Activated T-cell treated with anti-CD3 and anti-CD28 coated beads for 1 hour (primary cell): ENCODE results near the gene ULK3.
A peak's percentile ranks its signal among the peaks of the same experiment; 100 is the strongest.
"Not testable (repeated sequence)": the region's sequence is repeated elsewhere in the genome, so short reads cannot be mapped to it uniquely, and the experiment has no call there.

ENCODE experiments used
- DNase-seq: peaks from one replicate; pipeline ENCODE4 v3.0.0-alpha.2; 2020; ENCODE audit warnings: low read depth

The ULK3 gene, protein sequence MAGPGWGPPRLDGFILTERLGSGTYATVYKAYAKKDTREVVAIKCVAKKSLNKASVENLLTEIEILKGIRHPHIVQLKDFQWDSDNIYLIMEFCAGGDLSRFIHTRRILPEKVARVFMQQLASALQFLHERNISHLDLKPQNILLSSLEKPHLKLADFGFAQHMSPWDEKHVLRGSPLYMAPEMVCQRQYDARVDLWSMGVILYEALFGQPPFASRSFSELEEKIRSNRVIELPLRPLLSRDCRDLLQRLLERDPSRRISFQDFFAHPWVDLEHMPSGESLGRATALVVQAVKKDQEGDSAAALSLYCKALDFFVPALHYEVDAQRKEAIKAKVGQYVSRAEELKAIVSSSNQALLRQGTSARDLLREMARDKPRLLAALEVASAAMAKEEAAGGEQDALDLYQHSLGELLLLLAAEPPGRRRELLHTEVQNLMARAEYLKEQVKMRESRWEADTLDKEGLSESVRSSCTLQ

DNA sequence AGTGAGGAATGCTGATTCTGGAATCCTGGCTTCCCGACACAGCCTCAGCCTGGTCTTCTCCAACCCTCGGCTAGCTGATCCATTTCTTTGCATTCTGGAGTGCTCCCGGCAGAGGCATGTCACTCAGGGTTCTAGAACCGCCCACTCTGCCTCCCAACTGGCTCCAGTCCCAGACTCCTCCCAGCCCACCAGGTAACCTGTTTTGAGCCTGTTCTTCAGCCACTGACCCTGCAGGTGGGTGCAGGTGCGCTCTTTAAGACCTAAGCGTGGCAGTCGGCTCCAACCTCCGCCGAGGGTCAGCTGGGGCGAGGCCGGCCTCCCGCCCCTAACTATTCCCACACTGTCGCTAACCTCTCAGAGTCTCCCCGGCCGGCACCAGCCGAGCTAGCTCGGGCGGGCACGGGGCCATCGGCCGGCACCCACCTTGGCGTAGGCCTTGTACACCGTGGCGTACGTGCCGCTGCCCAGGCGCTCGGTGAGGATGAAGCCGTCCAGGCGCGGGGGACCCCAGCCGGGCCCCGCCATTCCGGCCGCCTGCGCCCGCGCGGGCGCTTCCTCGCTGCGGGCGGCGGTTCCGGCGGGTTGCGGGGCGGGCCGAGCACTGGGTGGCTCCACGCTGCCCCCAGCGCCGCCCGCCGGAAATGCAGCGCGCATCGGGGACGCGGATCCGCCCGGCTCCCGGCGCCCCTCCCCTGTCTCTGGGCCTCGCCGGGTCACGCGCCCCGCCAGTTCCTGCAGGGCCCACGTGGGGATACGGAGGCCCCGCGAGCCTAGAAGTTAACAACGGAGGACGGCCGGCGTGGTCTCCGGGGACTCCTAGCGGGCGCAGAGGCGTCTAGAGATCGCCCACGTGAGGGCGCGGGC lies at the start of gene ULK3:
Gene ULK3 (minus strand): TSS at position 576 of the 864 bp plus-strand sequence. CDS start 51 bp downstream, at position 525.
- DNase-seq: peak; percentile 91

DNA sequence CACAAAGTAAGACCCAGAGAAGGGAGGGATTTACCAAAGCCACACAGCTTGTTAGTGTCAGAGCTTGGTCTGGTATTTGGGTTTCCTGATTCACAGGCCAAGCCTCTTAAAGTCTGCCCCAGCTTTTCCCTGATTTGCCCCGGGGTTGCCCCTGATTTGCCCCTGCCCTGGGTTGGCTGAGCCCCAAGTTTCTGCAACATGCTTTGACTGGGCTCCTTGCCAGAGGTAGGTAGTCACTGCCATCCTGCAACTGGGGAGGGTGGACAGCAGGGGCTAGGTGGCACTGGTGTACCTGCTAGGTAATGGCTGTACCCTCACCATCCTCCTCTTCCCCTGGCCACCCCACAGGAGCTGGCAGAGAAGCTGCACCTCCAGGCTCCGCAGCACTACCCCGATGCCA lies 49.4 kb upstream of the ULK3 start:
- DNase-seq: no peak

DNA sequence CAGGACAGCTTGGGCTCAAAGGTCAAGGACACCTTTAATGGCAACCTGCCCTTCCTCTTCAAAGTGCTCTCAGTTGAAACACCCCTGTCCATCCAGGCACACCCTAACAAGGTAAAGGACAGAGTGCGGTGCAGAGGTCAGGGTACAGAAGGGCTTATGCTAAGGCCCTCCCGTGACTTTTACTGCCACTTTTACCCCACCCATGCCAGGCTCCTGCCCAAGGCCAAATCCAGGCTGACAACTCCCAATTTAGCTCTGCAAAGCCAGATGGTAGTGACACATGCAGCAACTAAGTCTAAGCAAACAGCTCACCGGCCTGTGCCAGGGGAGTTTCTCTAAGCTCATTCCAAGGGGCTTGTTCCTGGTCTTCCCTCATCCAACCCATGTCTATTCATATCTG lies 48.5 kb upstream of the ULK3 start:
- no peak for DNase-seq

DNA sequence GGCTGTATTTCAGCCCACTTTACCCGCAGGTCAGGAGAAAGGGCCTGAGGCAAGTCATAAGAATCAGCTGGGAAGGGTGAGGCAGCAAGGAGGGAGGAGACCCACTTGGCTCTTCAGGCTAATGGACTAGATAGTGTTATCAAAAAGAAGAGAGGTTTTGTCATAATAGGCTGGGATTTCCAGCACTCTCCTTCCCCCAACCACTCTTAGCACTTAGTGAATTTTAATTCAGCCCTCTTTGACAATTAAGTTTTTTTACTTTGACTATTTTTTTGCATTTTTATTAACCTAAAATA lies 47.7 kb upstream of the ULK3 start:
- no peak for DNase-seq

DNA sequence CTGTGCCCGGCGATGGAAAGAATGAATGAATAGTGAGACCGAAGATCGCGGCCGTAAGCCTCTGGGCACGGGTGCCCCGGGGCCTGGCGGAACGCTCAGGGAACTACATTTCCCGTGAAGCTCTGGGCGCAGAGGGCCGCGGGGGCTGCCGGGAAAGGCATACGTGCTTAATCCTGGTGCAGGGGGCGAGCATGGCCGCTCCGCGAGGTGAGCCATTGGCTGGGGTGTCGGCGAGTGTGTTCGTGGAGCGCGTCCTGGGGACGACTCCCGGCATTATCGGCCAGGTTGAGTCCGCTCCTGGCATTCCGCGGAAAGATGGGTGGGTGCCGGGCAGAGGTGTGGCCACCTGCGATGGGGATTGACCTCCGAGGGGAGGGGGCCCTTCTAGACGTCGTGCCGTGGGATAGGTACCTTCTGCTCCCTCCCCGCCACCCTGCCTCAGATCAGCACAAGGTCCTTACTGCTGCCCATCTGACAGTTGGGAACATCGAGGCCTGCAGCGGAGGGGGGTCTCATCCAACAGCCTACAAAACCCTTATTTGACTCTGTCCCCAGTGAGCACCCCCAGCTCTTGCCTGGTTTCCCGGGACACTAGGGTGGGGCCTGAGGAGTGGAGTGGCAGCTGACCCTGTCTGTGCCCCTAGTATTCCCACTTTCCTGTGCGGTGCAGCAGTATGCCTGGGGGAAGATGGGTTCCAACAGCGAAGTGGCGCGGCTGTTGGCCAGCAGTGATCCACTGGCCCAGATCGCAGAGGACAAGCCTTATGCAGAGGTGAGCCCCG lies 47.1 kb upstream of the ULK3 start, which contains the start of gene MPI:
Gene MPI (plus strand): TSS at position 160 of the 782 bp plus-strand sequence. CDS start 32 bp downstream, at position 192.
- peak; percentile 73 for DNase-seq

DNA sequence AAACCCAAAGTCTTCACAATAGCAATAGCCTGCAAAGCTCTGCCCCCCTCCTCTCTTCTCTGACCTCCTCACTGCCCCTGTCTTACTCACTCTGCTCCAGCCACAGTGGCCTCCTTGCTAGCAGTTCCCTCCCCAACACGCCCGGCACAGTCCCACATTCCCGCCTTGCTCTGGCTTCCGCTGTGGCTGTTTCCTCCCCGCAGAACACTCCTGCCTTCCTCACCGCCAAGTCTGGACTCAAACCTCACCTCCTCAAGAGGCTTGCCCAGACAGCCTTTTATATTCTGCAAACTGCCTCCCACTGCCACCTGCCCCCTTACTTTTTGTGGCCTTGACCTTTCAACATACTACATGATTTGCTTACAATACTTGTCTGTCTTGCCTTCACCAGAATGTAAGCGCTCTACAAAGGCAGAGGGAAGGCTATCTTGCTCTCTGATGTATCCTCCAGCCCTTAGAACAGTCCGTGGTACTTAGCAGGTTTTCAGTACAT lies 46.5 kb upstream of the ULK3 start:
- no peak for DNase-seq

DNA sequence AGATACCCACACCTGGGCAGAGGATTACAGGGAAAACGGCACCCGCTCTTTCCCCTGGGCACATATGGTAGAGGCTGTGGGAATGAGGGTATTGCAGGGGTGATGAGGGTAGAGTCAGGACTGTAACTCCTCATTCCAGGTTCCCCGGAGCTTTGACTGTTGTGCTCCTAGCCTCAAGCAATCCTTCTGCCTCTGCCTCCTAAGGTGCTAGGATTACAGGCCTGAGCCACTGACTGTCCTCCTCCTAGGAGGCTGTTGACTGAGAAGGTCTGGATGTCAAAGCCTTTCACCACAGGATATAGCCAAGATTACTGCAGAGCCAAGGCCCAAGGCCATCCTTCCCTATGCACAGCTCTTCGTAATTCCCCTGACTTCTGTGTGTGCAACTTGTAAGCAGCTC lies 45.8 kb upstream of the ULK3 start:
- DNase-seq: no peak

DNA sequence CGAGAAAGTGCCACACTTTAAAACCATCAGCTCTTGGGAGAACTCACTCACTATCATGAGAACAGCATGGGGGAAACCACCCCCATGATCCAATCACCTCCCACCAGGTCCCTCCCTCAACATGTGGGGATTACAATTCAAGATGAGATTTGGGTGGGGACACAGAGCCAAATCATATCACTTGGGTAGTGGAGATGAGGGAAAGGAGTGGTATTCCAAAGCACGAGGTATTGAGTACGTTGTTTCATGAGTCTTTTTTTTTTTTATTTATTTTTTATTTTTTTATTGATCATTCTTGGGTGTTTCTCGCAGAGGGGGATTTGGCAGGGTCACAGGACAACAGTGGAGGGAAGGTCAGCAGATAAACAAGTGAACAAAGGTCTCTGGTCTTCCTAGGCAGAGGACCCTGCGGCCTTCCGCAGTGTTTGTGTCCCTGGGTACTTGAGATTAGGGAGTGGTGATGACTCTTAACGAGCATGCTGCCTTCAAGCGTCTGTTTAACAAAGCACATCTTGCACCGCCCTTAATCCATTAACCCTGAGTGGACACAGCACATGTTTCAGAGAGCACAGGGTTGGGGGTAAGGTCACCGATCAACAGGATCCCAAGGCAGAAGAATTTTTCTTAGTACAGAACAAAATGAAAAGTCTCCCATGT lies 44.7 kb upstream of the ULK3 start:
- DNase-seq: not testable (repeated sequence)

DNA sequence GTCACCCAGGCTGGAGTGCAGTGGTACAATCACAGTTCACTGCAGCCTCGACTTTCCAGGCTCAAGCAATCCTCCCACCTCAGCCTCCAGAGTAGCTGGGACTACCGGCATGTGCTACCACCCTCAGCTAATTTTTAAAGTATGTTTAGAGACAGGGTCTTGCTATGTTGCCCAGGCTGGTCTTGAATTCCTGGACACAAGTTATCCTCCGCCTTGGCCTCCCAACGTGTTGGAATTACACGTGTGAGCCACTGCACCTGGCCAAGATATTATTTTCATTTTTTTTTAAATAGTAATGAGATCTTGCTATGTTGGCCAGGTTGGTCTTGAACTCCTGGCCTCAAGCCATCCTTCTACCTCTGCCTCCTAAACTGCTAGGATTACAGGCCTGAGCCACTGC lies 42.5 kb upstream of the ULK3 start:
- DNase-seq: no peak

DNA sequence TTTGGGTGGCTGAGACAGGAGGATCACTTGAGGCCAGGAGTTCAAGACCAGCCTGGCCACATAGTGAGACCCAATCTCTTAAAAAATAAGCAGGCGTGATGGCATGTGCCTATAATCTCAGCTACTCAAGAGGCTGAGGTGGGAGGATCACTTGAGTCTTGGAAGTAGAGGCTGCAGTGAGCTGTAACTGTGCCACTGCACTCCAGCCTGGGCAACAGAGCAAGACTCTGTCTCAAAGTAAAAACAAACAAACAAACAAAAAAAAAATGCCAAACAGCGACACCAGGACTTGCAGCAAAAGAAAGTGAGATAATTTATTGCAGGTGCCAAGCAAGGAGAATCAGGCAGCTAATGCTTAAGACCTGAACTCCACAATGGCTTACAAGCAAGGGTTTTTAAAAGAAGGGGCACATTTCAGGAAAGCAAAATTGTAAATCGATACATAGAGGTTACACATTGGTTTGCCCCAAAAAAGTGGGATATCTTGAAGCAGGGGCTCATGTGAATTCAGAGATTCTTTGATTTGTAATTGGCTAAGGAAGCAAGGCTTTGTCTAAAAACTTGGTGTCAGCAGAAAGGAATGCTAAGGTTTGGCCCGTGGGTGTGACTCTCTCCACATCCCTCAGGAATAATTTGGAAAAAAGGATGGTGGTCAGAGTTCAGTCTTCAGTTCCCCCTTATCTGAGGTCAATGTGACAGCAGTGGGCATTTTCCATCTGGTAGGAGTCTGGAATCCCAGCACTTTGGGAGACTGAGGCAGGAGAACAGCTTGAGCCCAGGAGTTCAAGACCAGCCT lies 41.7 kb upstream of the ULK3 start:
- no peak for DNase-seq

DNA sequence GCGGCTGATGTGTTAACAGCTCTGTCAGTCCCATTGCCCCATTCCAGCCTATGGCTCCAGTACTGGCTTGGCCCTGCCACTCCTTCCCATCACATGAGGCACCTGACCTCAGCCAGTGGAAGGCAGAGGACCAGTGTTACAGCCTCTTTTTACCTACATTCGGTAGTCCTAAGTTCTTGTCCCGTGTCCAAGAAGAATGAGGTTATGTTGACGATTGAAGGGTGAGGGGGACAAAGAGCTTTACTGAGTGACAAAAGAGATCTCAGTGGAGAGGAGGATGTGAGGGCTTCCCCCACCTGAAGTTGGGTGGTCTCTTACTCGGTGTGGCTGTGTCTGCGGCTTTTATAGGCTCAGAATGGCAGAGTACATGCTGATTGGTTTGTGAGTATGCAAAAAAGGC lies 39.6 kb upstream of the ULK3 start:
- no peak for DNase-seq

DNA sequence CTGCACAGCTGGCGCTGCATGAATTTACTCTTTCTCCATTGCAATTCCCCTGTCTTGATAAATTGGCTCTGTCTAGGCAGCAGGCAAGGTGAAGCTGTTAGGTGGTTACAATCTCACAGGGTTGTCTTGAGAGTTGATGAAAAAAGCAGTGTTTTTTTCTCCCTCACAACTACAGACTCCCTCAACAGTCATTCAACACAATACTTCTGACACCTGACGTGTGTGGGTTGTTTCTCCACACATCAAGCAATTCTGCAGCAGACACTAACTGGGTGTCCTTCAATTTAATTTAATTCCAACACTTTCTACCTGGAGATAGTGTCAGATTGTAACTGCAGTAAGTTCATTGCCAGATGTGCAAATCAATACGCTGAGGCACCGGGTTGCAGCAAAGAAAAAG lies 35.3 kb upstream of the ULK3 start:
- DNase-seq: no peak

DNA sequence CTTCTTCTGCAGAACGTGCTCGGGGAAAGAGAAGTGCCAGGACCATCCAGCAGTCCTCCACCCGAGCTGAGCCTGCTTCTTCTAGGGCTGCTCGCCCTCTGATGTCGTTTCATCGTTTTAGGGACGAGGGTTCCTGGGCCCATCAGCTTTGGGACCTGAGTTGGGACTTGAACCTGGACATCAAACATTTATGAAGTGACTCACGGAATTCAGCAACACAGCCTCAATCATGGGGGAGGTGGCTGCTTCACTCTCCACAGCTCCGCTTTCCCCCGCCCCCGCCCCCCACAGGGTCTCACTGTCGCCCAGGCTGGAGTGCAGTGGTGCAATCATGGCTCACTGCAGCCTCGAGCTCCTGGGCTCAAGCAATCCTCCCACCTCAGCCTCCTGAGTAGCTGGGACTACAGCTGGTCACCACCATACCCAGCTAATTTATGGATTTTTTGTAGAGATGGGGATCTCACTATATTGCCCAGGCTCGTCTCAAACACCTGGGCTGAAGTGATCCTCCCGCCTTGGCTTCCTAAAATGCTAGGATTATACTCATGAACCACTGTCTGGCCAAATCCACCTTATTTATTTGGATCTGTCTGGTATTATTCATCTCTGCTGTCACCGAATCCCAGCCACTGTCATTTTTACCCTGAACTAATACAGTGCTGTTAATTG lies 30.9 kb upstream of the ULK3 start:
- DNase-seq: no peak

DNA sequence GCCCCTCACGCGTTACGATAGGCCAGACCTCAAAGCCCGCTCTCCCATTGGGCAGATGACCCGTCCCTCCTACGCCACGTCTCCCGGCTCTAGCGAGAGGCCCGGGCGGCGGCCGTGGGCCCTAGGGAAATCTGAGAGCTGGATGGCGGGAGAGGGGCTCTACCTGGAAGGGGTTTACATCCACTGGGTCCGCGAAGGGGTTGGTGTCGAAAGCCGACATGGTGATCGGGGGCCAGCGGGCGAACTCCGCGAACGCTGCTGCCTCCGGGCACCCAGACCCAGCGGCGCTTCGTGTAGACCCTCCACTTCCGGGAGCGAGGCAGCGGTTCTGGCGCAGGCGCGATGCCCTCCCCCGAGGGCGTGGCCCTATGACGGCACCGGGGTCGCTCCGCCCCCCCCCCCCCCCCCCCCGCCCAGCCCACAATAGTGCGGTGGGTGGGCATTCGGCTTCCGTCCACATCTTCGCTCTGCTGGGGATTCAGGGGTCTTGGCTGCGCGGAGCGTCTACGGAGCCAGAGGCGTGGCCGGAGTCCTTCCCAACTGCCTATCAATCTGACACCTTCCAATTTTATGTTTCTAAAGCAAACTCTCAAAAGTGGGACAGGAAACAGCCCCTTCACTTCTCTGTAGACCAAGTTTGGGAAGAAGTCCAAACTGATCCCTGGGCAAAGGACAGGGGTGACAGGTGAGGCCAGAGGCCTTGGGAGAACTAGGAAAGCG lies 30.2 kb upstream of the ULK3 start, which contains the start of gene SCAMP2:
Gene SCAMP2 (minus strand): TSS at position 330 of the 720 bp plus-strand sequence. CDS start 110 bp downstream, at position 220.
- DNase-seq: peak; percentile 82

DNA sequence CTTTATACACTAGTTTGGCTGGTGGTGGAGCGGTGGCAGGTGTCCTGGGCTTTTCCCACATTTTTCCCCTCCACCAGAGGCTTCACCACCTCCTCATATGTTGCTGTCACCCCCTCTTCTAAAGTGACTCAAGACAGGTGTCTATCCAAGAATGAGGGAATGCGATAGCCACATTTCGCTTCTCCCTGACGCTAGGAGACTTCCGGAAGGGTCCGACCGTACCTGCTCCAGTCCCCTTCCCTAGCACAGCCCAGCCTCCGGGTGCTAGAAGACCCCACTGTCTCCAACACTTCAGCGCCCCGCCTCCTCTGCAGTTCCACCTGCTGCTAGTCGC lies 29.7 kb upstream of the ULK3 start:
- no peak for DNase-seq

DNA sequence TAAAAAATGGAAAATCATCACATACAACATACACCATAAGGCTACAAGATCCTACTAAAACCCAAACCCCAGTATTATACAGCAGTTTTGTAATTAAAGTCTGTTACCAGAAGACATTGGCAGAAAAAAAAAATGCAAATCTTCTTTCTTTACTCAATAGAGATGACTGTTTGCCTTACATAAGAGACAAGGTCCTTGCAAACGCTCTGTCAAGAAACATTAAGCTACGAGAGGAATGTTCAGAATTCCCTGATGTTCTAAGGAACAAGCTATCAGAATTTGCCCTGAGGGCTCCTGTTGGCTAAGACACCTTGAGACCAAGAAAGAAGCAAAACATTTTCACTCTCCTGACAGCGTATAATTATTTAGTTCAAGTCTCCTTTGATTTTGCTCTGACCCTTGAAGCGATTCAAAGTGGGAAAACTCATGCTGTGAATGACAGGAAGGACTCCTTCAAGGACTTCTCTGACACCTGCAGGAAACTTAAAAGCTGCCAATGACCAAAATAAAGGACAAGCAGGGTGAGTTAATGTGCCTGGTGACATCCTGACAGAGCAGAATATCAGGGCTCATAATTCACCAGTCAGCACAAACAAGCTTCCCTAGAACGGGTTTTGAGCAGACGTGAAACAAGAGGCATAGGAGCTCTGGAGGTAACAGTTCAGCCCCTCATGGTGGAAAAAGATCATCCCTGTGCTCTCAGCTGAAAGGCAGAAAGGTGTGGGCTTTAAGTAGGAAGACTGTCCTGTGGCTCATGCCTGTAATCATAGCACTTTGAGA lies 27.7 kb upstream of the ULK3 start:
- no peak for DNase-seq

DNA sequence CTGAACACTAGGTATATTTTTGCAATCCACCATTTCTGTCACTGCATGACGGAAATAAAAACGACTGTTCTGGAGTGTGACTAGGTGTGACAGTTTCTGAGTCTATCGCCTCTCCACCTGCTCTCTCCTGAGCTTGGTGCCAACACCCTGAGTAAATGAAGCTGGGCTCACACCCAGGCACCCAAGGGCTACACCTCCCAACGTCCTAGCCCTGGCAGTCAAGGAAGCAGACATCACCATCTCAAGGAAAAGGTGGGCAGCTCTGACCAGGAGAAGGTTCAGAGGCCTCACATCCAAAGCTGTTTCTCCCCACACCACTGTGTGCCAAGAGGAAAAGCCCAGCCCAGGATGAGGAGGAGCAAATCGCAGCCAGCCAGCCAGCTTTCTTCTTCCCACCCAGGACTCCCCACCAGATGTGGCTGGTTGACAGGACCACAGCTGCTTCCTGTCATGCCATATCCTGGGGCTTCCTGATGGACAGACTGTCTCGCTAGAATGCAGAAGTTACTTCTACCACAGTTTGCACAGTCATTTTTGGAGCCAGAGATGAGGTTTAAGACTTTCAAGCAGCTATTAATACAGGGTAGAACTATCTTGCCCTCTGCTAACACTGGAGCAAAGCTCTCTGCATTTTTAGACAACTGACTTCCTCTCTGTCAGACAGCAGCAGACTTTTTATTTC lies 26.9 kb upstream of the ULK3 start:
- DNase-seq: no peak

DNA sequence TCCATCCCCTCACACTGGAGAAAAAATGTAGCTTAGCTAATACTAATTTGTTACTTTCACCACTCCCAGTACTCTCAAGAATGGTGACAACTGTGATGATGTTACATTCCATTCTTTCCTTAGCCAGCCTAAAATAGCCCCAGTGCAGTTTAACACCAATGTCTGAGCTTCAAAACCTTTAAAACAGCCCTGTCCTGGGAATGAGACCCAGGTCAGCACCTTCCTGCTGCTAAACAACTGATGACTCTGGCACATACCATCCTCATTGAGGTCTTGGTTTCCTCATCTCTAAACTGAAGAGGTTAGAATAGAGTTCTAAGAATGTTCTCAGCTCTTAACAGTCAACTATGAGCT lies 26.4 kb upstream of the ULK3 start:
- no peak for DNase-seq
